HG03025 (cell line): Measurements from ENCODE around the gene NKAPD1.
A peak's percentile ranks its signal among the peaks of the same experiment; 100 is the strongest.
"Not testable (repeated sequence)": the region's sequence is repeated elsewhere in the genome, so short reads cannot be mapped to it uniquely, and the experiment has no call there.

Source experiments
- ATAC-seq: cut with Tn5 transposase; IDR thresholded peaks from one replicate; pipeline ENCODE4 v1.9.1; 2021; ENCODE audit warnings: mild to moderate bottlenecking, moderate library complexity; ENCODE audit not compliant: unreplicated experiment, low FRiP score

NKAPD1 gene, protein sequence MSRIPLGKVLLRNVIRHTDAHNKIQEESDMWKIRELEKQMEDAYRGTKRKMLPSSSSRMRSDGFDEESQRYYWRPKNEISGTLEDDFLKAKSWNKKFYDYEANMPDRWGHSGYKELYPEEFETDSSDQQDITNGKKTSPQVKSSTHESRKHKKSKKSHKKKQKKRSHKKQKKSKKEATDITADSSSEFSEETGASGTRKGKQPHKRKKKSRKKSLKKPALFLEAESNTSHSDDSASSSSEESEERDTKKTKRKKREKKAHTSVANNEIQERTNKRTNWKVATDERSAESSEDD

DNA sequence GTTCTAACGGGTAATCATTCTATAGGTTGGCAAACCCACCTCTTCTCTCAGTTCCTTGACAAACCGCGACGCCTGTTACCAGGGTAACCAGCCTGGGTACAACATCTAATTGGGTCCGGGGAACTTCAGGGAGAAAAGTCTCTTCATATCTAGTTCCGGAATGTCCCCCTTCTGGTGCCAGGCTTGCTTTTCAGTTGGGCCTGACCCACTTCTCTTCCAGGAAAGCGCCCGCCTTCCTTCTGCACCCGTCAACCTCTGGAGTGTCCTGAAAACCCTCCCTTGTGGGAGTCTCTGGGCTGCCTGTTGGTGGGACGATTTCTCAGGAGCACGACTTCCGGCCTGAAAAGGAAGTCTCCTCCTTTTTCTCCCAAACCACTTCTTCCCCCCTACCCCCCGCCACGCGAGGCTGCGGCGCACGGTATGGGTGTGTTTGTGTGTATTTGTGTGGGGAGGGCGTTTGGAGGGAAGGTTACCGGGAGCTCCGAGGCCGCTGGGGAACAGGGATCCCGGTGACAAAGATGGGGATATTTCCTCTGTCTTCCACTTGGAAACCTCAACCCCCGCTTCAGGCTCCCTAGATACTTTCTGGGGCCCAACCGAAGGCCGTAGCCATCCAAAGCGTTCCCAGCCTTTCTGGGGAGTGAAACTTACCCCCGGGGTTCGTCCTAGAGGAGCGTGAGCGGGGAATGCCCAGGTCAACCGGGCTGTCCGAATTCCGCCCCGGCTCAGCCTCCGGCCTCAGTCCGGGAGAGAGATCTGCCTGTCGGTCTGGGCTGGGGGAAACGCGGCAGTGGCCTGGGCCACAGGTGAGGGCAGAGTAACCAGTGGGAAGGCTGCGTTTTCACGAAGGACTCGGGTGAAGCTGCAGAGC lies at the start of gene NKAPD1, which contains the start of gene PIH1D2:
NKAPD1 (plus strand) TSS at position 359 of the 871 bp plus-strand sequence. CDS start 1,276 bp downstream, outside the sequence.
PIH1D2 (minus strand) TSS at position 77 of the 871 bp plus-strand sequence. CDS start 843 bp downstream, outside the sequence.
- peak; percentile 88 for ATAC-seq

DNA sequence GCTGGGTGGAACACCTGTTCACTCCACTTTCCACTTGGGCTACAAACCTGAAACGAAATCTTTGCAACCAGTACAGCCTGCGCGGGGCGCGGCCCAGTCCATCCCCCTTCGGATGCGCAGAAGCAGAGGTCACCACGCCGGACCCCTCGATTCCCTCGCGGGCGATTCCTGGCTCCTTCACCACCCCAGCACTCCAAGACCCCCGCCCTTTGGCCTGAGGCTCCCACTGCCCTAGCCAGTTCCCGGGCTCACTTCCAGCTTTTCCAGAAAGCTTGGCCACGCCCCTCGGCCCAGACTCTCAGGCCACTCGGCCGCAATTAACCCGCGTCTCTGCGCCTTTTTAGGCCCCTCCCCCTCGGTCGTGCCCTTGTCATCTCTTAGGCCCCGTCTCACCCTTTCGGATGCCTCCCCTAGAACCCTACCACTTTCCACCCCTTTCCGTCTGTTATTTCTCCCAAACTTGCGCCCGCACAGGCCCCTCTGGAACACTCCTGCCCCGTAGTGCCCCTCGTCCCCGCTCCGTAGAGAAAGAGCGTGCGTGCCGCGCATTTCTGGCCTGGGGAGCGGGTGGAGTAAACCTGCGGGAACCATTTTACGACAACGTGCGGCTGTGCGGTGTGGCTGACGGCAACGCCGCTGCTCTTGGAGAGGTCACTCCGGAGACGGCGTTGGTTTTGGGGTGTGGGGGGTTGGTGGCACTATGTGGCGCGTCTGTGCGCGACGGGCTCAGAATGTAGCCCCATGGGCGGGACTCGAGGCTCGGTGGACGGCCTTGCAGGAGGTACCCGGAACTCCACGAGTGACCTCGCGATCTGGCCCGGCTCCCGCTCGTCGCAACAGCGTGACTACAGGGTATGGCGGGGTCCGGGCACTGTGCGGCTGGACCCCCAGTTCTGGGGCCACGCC lies 49.1 kb upstream of the NKAPD1 start, which contains the start of gene DLAT:
DLAT (plus strand) TSS at position 636 of the 906 bp plus-strand sequence; CDS start at position 701, 65 bp downstream.
- peak; percentile 72 for ATAC-seq

DNA sequence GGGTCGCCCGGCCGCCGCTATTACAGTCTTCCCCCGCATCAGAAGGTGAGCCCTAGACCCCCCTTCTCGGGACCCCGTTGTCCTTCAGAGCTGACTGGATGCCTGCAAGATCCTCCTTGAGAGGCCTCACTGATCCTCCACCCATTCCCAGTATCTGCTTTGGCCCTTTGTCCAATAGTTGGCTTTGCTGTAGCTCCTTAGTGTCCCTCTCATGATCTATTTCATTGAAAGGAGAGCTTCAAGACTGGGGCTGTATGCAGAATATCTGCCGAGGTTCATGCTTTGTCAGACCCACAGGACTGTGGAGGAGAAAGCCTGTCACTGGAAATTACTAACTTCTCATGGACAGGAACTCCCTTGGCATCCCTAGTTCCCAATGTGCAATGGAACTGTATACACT lies 48.4 kb upstream of the NKAPD1 start:
- no peak for ATAC-seq

DNA sequence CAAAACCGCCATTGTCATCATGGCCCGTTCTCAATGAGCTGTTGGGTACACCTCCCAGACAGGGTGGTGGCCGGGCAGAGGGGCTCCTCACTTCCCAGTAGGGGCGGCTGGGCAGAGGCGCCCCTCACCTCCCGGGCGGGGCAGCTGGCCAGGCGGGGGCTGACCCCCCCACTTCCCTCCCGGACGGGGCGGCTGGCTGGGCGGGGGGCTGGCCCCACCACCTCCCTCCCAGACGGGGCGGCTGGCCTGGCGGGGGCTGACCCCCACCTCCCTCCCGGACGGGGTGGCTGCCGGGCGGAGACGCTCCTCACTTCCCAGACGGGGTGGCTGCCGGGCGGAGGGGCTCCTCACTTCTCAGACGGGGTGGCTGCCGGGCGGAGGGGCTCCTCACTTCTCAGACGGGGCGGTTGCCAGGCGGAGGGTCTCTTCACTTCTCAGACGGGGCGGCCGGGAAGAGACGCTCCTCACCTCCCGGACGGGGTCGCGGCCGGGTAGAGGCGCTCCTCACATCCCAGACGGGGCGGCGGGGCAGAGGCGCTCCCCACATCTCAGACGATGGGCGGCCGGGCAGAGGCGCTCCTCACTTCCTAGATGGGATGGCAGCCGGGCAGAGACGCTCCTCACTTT lies 47.2 kb upstream of the NKAPD1 start:
- not testable (repeated sequence) for ATAC-seq

DNA sequence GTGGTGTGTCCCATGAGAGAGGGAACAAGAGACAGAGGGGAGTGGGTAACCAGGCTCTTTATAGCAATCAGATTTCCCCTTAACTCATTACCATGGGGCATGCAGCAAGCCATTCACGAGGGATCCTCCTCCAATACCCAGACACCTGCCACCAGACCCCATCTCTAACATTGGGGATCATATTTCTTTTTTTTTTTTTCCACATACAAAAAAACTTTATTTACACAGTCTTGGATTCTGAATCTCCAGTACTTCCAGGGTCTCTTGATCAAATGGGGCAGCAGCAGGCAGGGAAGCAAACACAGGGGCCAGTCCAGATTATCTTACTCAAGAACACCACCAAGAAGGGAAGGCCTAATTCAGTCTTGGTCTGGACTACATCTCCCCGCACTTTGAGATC lies 44.6 kb upstream of the NKAPD1 start:
- ATAC-seq, result no peak

DNA sequence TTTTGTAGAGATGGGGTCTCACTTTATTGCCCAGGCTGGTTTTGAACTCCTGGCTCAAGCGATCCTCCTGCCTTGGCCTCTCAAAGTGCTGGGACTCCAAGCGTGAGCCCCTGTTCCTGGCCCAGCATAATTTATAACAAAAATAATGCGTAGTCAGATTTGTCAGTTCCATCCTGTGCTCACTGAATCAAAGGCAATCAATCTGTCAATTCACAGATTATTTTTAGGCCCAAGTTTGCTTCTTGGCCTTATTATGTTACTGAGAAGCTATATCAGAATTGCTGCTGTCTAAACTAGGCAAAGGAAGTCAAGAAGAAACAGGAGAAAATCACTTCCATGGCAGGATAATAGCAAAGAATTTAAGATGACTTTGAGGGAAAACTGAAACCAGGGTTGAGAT lies 40.2 kb upstream of the NKAPD1 start:
- ATAC-seq, result no peak

DNA sequence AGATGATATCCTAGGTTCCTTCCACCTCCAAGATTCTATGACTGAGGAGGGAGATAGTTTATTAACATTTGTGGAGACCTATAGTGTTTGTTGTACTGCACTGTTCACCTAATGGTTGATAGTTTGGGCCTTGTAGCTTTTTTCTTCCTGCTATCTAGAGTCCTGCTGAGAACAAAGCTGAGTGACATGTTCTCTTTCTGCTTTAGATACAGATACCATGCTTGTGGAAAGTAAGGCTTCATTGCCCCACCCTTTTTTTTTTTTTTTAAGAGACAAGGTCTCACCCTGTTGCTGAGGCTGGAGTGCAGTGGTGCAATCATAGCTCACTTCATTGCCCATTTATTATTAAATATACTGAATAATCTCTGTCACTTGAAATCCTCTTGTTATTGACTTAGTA lies 36.6 kb upstream of the NKAPD1 start:
- no peak for ATAC-seq

DNA sequence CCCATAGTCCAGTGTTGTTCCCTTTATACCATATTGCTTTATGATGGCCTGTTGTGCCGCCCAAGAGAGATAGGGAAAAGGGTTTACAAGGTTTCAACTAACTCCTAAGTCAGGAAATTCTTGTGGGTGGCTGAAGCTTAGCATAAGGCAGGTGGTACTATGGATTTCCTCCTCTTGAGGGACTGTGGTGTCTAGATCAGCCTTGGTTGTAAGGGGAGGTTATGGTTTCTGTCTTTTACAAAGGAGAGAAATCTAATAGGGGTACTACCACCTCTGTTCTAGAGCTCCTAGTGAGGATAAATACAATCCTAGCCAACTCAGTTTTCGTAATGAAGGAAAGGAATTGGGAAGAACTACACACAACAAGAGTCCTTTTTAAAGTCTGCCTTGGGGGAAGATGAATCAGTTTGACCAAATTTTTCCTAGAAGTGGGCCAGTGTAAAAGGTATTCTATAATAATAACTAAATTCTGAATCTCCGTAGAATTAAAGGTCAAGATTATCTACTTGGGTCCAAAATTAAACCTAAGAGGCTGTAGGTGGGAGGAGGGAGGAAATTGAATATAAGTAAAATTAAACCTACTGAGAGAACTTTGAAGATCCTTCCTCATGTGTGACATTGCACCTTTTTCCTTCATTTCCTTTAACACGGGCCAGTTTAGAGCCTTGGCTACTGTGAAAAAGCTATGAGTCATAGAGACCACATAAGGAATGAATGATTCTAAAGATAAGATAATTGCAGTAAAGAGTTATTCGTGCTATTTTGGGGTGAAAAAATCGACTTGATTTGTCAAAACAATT lies 31.7 kb upstream of the NKAPD1 start:
- ATAC-seq, result no peak

DNA sequence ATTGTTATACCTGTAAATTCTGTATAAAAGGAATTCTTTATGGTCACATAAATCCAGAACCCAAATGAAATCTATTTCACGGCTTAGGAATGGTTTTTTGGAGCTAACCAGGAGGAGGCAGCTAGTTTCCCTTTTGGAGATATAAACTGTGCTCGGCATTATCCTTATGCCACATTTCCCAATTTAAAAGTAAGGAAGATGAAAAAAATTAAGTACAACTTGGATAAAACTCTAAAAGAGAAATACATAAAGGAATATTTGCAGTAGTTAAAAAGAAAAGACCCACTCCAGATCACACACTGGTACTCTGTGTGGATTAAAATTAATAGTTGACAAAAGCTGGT lies 31.2 kb upstream of the NKAPD1 start:
- no peak for ATAC-seq

DNA sequence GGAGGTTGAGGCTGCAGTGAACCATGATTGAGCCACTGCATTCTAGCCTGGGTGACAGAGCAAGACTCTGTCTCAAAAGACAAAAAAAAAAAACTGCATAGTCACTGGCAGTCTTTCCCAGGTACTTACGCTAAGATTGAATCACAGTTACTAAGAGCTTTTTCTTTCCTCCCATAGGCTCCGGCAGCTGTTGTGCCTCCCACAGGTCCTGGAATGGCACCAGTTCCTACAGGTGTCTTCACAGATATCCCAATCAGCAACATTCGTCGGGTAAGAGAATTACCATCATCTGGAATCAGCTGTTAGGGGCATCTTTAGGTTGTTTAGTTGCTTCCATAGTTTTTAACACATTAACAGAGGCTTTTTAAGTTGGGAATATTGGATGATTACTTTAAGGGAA lies 29.1 kb upstream of the NKAPD1 start:
- no peak for ATAC-seq

DNA sequence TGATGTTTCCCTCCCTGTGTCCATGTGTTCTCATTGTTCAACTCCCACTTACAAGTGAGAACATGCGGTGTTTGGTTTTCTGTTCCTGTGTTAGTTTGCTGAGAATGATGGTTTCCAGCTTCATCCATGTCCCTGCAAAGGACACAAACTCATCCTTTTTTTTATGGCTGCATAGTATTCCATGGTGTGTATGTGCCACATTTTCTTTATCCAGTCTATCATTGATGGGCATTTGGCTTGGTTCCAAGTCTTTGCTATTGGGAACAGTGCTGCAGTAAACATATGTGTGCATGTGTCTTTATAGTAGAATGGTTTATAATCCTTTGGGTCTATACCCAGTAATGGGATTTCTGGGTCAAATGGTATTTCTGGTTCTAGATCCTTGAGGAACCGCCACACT lies 27.5 kb upstream of the NKAPD1 start:
- ATAC-seq, result not testable (repeated sequence)

DNA sequence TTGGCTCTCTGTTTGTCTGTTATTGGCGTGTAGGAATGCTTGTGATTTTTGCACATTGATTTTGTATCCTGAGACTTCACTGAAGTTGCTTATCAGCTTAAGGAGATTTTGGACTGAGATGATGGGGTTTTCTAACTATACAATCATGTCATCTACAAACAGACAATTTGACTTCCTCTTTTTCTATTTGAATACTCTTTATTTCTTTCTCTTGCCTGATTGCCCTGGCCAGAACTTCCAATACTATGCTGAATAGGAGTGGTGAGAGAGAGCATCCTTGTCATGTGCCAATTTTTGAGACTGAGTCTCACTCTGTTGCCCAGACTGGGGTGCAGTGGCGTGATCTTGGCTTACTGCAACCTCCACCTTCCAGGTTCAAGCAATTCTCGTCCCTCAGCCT lies 25.8 kb upstream of the NKAPD1 start:
- ATAC-seq, result not testable (repeated sequence)

DNA sequence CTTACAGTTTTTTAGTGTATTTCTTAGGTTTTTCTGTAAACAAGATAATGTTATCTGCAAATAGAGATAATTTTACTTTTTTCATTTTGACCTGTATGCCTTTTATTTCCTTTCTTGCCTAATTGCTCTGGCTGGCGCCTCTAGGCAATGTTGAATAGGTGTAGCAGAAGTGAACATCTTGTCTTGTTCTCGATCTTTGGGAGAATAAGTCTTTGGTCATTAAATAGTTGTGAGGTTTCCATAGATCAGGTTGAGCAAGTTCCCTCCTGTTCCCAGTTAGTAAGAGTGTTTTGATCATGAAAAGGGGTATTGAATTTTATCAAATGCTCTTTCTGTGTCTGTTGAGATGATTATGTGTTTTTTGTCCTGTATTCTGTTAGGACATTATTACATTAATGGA lies 24.3 kb upstream of the NKAPD1 start:
- ATAC-seq, result no peak

DNA sequence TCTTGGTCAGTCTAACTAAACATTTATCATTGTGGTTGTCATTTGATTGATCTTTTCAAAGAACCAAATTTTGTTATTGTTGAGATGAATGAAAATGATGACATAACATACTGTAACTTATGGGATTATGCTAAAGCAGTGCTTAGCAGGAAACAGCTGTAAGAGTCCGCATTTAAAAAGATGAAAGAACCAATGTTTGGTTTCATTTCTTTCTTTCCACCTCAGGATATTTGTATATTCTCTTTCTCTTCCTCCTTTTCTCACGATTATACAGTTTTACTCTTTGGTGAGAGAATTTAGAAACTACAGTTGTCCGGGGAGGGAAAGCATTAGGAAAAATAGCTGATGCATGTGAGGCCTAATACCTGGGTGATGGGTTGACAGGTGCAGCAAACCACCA lies 23.4 kb upstream of the NKAPD1 start:
- peak; percentile 87 for ATAC-seq

DNA sequence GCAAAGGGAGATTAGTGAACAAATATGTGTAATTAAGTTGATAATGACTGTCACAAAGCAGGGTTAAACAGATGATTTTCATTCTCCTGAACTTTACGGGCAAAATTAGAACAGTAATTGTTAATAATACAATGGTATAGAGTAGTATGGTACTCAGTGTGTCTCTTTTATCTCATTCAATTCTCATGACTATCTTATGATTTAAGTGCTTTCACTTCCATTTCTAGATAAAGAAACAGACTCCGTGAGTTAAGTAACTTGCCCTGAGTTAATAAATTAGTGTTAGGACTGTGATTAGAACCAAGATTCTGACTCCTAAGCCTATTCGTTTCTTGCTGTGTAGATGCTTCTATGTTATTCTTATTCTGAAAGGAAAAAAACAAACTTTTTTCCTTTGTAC lies 22.3 kb upstream of the NKAPD1 start:
- ATAC-seq, result no peak

DNA sequence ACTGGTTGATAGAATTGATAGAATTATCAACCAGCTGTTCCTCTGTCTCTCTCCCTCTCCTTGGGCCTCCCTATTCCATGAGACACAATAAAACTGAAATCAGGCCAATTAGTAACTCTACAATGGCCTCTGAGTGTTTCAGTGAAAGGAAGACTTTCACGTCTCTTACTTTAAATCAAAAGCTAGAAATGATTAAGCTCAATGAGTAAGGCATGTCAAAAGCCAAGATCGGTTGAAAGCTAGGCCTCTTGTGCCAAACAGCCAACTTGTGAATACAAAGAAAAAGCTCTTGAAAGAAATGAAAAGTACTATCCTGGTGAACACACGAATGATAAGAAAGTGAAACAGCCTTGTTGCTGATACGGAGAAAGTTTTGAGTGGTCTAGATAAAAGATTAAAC lies 16.9 kb upstream of the NKAPD1 start:
- ATAC-seq, result no peak

DNA sequence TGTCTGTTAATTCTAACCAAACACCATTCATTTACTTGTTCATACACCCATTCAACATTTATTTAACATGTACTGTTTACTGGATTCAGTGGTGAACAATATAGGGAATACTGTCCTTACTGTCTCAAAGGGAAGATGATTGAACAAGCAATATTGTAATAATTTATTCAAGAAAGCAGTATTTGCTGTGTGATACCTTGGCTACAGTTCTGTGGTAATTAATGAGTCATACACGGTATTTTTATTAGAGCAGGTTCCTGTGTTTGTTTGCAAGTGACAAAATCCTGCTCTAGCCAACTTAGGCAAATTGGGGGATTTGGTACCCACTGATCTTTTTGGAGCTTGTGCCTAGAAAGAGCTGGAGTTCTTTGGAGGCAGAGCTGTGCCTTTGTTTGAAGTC lies 16.0 kb upstream of the NKAPD1 start:
- ATAC-seq, result no peak

DNA sequence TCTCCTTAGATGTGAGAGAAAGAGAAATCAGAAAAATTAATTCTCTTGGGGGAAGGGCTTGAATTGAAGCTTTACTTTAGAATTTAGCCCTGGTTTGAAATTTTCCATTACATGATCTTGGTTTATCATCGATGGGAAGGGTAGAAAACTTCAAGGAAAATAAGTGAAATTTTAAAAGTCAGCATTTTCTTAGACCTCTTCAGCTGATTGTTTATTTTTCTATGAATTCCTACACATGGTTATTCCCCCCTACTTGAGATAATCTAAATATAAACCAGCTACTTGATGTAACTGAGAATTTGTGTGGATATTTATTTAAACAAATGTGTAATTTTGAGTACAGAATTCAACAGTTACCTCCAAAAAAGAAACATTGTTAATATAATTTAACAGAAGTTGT lies 11.2 kb upstream of the NKAPD1 start:
- no peak for ATAC-seq

DNA sequence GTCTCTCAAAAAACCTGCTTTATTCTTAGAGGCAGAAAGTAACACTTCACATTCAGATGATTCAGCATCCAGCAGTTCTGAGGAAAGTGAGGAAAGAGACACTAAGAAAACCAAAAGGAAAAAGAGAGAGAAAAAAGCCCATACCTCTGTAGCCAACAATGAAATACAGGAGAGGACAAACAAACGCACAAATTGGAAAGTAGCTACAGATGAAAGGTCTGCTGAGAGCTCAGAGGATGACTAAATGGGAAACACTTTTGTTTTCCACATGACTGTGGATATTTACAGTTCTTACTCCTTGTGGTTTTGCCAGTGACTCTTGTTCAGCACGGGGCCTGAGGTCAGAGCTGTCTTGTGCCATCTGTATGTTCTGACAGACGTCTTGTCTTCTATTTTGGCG lies 8.6 kb downstream of the NKAPD1 start:
- no peak for ATAC-seq
